Stimulated activated CD4-positive, alpha-beta T cell treated with anti-CD3 and anti-CD28 coated beads, TNF-alpha, amount 100 ng/mL, for 4 hours (primary cell): ENCODE data around the gene RAI1.
"Not testable (repeated sequence)": the region's sequence is repeated elsewhere in the genome, so short reads cannot be mapped to it uniquely, and the experiment has no call there.

Experiments
- DNase-seq, 3 experiments: peaks; one replicate each; pipeline ENCODE4 v3.0.0-alpha.2; 2020; ENCODE audit warnings: low read depth in 3 of 3

Gene RAI1

GRCh38 chr17:17681744-17682292, 560 bp downstream of the RAI1 start:
- DNase-seq: peak in 2 of 3 experiments; percentile 34 to 43

GRCh38 chr17:17682293-17682736, 1.1 kb downstream of the RAI1 start:
- peak in 1 of 3 experiments; percentile 16 for DNase-seq

GRCh38 chr17:17682737-17683680, 1.8 kb downstream of the RAI1 start:
- DNase-seq: peak; percentile 44 to 53 (median 48)

- DNase-seq: no peak
Measured at GRCh38 chr17:17683710-17684365, 2.6 kb downstream of the RAI1 start.

GRCh38 chr17:17684906-17685774, 3.9 kb downstream of the RAI1 start:
- DNase-seq: no peak

GRCh38 chr17:17685775-17686291, 4.6 kb downstream of the RAI1 start:
- DNase-seq: no peak

GRCh38 chr17:17689312-17689711, 8.1 kb downstream of the RAI1 start:
- no peak for DNase-seq

- DNase-seq: not testable (repeated sequence)
Measured at GRCh38 chr17:17690233-17690632, 9.0 kb downstream of the RAI1 start.

GRCh38 chr17:17691468-17692263, 10.4 kb downstream of the RAI1 start:
- no peak for DNase-seq

GRCh38 chr17:17692353-17693252, 11.3 kb downstream of the RAI1 start:
- no peak for DNase-seq

GRCh38 chr17:17693253-17694168, 12.3 kb downstream of the RAI1 start:
- no peak for DNase-seq

GRCh38 chr17:17694169-17695081, 13.2 kb downstream of the RAI1 start:
- peak; percentile 45 to 59 (median 54) for DNase-seq

GRCh38 chr17:17696085-17696484, 14.8 kb downstream of the RAI1 start:
- no peak for DNase-seq

GRCh38 chr17:17696882-17697633, 15.8 kb downstream of the RAI1 start:
- no peak for DNase-seq

- DNase-seq: no peak
Measured at GRCh38 chr17:17698371-17698770, 17.1 kb downstream of the RAI1 start.

- DNase-seq: no peak
Measured at GRCh38 chr17:17698869-17699351, 17.7 kb downstream of the RAI1 start.
